Endodermal cell (in vitro differentiated cells): ENCODE results near the gene ACSL3. TPM values are rescaled to one million over a fixed set of nuclear protein-coding genes. Genes with fewer than 3 reads are reported as not detected.
"Not testable (repeated sequence)": the region's sequence is repeated elsewhere in the genome, so short reads cannot be mapped to it uniquely, and the experiment has no call there.

Source experiments
- DNase-seq: peaks from one replicate; pipeline ENCODE4 v3.0.0-alpha.2; 2017
- H3K27ac ChIP-seq: 2 replicates; pipeline ENCODE4 v1.5.1; 2013; ENCODE audit warnings: mild to moderate bottlenecking, low read depth, low read length, moderate library complexity
- H3K27me3 ChIP-seq: 2 replicates; pipeline ENCODE4 v1.6.1; 2013; ENCODE audit warnings: mild to moderate bottlenecking, low read length, moderate library complexity; ENCODE audit not compliant: insufficient read depth, control insufficient read depth, poor library complexity, severe bottlenecking
- H3K36me3 ChIP-seq: 2 replicates; pipeline ENCODE4 v1.7.0; 2013; ENCODE audit warnings: mild to moderate bottlenecking, low read length, moderate library complexity; ENCODE audit not compliant: control insufficient read depth, insufficient read depth
- H3K4me1 ChIP-seq: one replicate; pipeline ENCODE4 v1.7.0; 2013; ENCODE audit warnings: low read length; ENCODE audit not compliant: control insufficient read depth, insufficient read depth
- H3K4me3 ChIP-seq: 2 replicates; pipeline ENCODE4 v1.5.1; 2013; ENCODE audit warnings: mild to moderate bottlenecking, low read length, moderate library complexity
- H3K9ac ChIP-seq: 2 replicates; pipeline ENCODE4 v1.6.1; 2013; ENCODE audit warnings: mild to moderate bottlenecking, low read length, moderate library complexity; ENCODE audit not compliant: poor library complexity, severe bottlenecking; ENCODE audit errors: extremely low read depth
- H3K9me3 ChIP-seq: 2 replicates; pipeline ENCODE4 v1.6.1; 2013; ENCODE audit warnings: mild to moderate bottlenecking, low read length, moderate library complexity; ENCODE audit not compliant: control insufficient read depth
- H3K27ac Mint-ChIP-seq: 2 replicates; pipeline ENCODE4 v1.8.0; 2020; ENCODE audit warnings: mixed read lengths
- H3K27me3 Mint-ChIP-seq: 2 replicates; pipeline ENCODE4 v1.8.0; 2021; ENCODE audit warnings: mild to moderate bottlenecking, mixed read lengths; ENCODE audit not compliant: insufficient read depth
- H3K36me3 Mint-ChIP-seq: 2 replicates; pipeline ENCODE4 v1.8.0; 2020; ENCODE audit warnings: low read depth, mixed read lengths
- H3K4me1 Mint-ChIP-seq: 2 replicates; pipeline ENCODE4 v1.8.0; 2020; ENCODE audit warnings: mixed read lengths
- H3K4me3 Mint-ChIP-seq: 2 replicates; pipeline ENCODE4 v1.8.0; 2020; ENCODE audit warnings: mild to moderate bottlenecking, moderate library complexity, mixed read lengths
- H3K9me3 Mint-ChIP-seq: 2 replicates; pipeline ENCODE4 v1.8.0; 2020; ENCODE audit warnings: mild to moderate bottlenecking, mixed read lengths
- WGBS, 2 experiments: methylation state at CpG; one replicate each; pipeline versions ENCODE4 v1.1.5 to v1.1.7; 2013; ENCODE audit warnings: missing lambda C conversion rate in 2 of 2, mixed read lengths in 1 of 2; ENCODE audit not compliant: insufficient coverage in 1 of 2, insufficient read length in 1 of 2; 5-methylcytosine and 5-hydroxymethylcytosine counted together
- total RNA-seq, 2 donors: library from RNA; stranded (reverse); fragmentation: NEBNext Ultra II Directional in 1 of 2; extraction: Animal tissue kit (Norgen Biotek cat#: 25700) in 1 of 2; gene quantifications; 2 replicates in 1 of 2; 3 replicates in 1 of 2; pipeline ENCODE4 v1.2.1, GENCODE V29; 2021
- TF ChIP-seq, protein P1 (sequence below): fragments of 200-600 bp; sonication (generic); conservative IDR thresholded peaks from 2 replicates; pipeline ENCODE4 v1.5.0; 2021; ENCODE audit warnings: antibody characterized with exemption, mild to moderate bottlenecking

Gene ACSL3
- total RNA-seq, 2 donors from 2014 or later = 65.2 to 65.7 TPM

DNA sequence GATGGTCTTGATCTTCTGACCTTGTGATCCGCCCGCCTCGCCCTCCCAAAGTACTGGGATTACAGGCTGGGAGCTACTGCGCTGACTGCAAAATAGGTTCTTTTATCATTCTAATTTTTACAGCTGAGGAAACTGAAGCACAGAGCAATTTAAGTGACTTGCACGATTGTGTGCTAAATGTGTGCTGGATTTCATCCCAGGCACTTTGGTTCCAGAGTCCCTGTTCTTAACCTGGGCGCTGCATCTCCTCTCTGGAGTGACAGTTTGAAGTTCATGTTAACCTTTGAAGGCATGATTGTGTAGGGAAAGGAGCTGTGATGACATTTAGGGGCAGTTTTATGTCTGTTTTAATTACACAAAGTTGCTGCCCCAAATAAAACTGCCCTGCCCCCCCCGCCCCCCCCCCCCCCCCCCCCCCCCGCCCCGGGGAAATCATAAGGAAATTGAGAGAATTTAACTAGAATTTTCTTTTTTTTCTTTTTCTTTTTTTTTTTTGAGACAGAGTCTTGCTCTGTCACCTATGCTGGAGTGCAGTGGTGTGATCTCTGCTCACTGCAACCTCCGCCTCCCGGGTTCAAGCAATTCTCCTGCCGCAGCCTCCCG is 5.6 kb downstream of the ACSL3 start:
- no peaks in the 10 kb centered on the region for H3K27me3 Mint-ChIP-seq
- H3K27ac Mint-ChIP-seq = no peak overlapping the region
- Histone ChIP-seq H3K9ac (no peak overlapping the region), H3K4me1 (no peaks in the 10 kb centered on the region), H3K36me3 (no peaks in the 10 kb centered on the region), H3K27ac (no peak overlapping the region), H3K4me3 (no peak overlapping the region), H3K9me3 (no peaks in the 10 kb centered on the region), H3K27me3 (no peaks in the 10 kb centered on the region)
- TF ChIP-seq, protein P1, sequence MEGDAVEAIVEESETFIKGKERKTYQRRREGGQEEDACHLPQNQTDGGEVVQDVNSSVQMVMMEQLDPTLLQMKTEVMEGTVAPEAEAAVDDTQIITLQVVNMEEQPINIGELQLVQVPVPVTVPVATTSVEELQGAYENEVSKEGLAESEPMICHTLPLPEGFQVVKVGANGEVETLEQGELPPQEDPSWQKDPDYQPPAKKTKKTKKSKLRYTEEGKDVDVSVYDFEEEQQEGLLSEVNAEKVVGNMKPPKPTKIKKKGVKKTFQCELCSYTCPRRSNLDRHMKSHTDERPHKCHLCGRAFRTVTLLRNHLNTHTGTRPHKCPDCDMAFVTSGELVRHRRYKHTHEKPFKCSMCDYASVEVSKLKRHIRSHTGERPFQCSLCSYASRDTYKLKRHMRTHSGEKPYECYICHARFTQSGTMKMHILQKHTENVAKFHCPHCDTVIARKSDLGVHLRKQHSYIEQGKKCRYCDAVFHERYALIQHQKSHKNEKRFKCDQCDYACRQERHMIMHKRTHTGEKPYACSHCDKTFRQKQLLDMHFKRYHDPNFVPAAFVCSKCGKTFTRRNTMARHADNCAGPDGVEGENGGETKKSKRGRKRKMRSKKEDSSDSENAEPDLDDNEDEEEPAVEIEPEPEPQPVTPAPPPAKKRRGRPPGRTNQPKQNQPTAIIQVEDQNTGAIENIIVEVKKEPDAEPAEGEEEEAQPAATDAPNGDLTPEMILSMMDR = no peak
- no peak overlapping the region for H3K4me3 Mint-ChIP-seq
- H3K9me3 Mint-ChIP-seq = no peaks in the 10 kb centered on the region
- no peak for DNase-seq
- H3K4me1 Mint-ChIP-seq = peaks cover 8% of the 10 kb centered on the region
- 94 to 100% methylated on average over 7 to 10 of the region's 13 CpGs for WGBS, 2 experiments
- H3K36me3 Mint-ChIP-seq = no peaks in the 10 kb centered on the region

GRCh38 chr2:222868560-222869251 is 7.9 kb downstream of the ACSL3 start:
- H3K4me3 Mint-ChIP-seq, H3K36me3 Mint-ChIP-seq, H3K9me3 ChIP-seq, H3K9me3 Mint-ChIP-seq, H3K27me3 ChIP-seq, H3K9ac ChIP-seq, H3K36me3 ChIP-seq, H3K4me1 Mint-ChIP-seq, H3K4me1 ChIP-seq, H3K4me3 ChIP-seq, H3K27ac Mint-ChIP-seq, H3K27ac ChIP-seq, H3K27me3 Mint-ChIP-seq, DNase-seq: not testable (repeated sequence)
- WGBS, 2 experiments = 97 to 98% methylated on average over 4 to 8 of the region's 8 CpGs

GRCh38 chr2:222869252-222869560 is 8.4 kb downstream of the ACSL3 start:
- H3K4me1 ChIP-seq = no peaks in the 10 kb centered on the region
- Mint-ChIP-seq H3K9me3 (no peaks in the 10 kb centered on the region), H3K27ac (no peak overlapping the region), H3K36me3 (no peaks in the 10 kb centered on the region), H3K4me3 (no peak overlapping the region), H3K4me1 (peaks cover 8% of the 10 kb centered on the region), H3K27me3 (no peaks in the 10 kb centered on the region)
- H3K27me3 ChIP-seq = no peaks in the 10 kb centered on the region
- H3K27ac ChIP-seq = no peak overlapping the region
- H3K9ac ChIP-seq = no peak overlapping the region
- H3K4me3 ChIP-seq = no peak overlapping the region
- DNase-seq = no peak
- TF ChIP-seq, protein P1 = no peak
- no peaks in the 10 kb centered on the region for H3K9me3 ChIP-seq
- no peaks in the 10 kb centered on the region for H3K36me3 ChIP-seq

GRCh38 chr2:222871291-222871690 is 10.5 kb downstream of the ACSL3 start:
- H3K4me3 ChIP-seq = no peak overlapping the region
- TF ChIP-seq, protein P1 = no peak
- Mint-ChIP-seq H3K9me3 (no peaks in the 10 kb centered on the region), H3K27me3 (no peaks in the 10 kb centered on the region), H3K36me3 (no peaks in the 10 kb centered on the region), H3K27ac (no peak overlapping the region), H3K4me3 (no peak overlapping the region), H3K4me1 (no peaks in the 10 kb centered on the region)
- peak; percentile 64 for DNase-seq
- H3K9ac ChIP-seq = no peak overlapping the region
- no peaks in the 10 kb centered on the region for H3K36me3 ChIP-seq
- no peaks in the 10 kb centered on the region for H3K27me3 ChIP-seq
- no peaks in the 10 kb centered on the region for H3K4me1 ChIP-seq
- H3K9me3 ChIP-seq = no peaks in the 10 kb centered on the region
- H3K27ac ChIP-seq = no peak overlapping the region
- WGBS, 2 experiments = 86 to 93% methylated on average over 5 of the region's 5 CpGs
